IMR-90 (cell line): ENCODE measurements around the gene PSMD1. TPM values are rescaled to one million over a fixed set of nuclear protein-coding genes. Genes with fewer than 3 reads are reported as not detected.

Experiments
- ATAC-seq: fragments of 200-7000 bp; cut with Tn5 transposase; 2 replicates; pipeline ENCODE4 v1.9.1; 2020; ENCODE audit warnings: low read depth, mild to moderate bottlenecking, moderate library complexity
- BruUV-seq: library from RNA; stranded (reverse); fragments of 400-500 nt; replicated peaks from 2 replicates; lab custom pipeline; 2021; lab: Mats Ljungman, UMichigan
- CTCF ChIA-PET: fragments of 300-600 bp; formaldehyde crosslinking; extraction: SDS; loops from one replicate; lab custom pipeline; 2021; ENCODE audit warnings: antibody characterized with exemption; lab: Yijun Ruan, JAX
- POLR2A ChIA-PET: fragments of 300-600 bp; sonication (Branson Sonifier 250); formaldehyde crosslinking; loops from one replicate; lab custom pipeline; 2022; ENCODE audit warnings: antibody characterized with exemption; ENCODE audit not compliant: unreplicated experiment; lab: Charles Lee
- DNase-seq: peaks from one replicate; pipeline ENCODE4 v3.0.0; 2013
- H2AFZ ChIP-seq: replicated peaks from 2 replicates; pipeline ENCODE3; 2013; ENCODE audit warnings: low read length, mild to moderate bottlenecking; ENCODE audit not compliant: poor library complexity
- H2AK5ac ChIP-seq: 2 replicates; pipeline ENCODE4 v1.6.1; 2013; ENCODE audit warnings: low read depth, low read length, inconsistent platforms
- H2AK9ac ChIP-seq: replicated peaks from 2 replicates; pipeline ENCODE3; 2013; ENCODE audit warnings: mild to moderate bottlenecking, low read depth, low read length, moderate library complexity; ENCODE audit not compliant: poor library complexity
- H2BK120ac ChIP-seq: 2 replicates; pipeline ENCODE4 v1.6.1; 2013; ENCODE audit warnings: low read depth, low read length, inconsistent platforms
- H2BK15ac ChIP-seq: 3 replicates; pipeline ENCODE4 v1.6.1; 2013; ENCODE audit warnings: low read depth, low read length, inconsistent platforms
- H2BK20ac ChIP-seq: 2 replicates; pipeline ENCODE4 v1.6.1; 2013; ENCODE audit warnings: low read depth, mild to moderate bottlenecking, inconsistent platforms, low read length, moderate library complexity
- H2BK5ac ChIP-seq: 2 replicates; pipeline ENCODE4 v1.6.1; 2013; ENCODE audit warnings: mild to moderate bottlenecking, low read depth, low read length, inconsistent platforms; ENCODE audit not compliant: poor library complexity, severe bottlenecking
- H3K14ac ChIP-seq: replicated peaks from 2 replicates; pipeline ENCODE4 v1.6.1; 2013; ENCODE audit warnings: low read depth, low read length, inconsistent platforms
- H3K18ac ChIP-seq: 2 replicates; pipeline ENCODE4 v1.6.1; 2013; ENCODE audit warnings: low read depth, low read length, control low read depth
- H3K23ac ChIP-seq: 2 replicates; pipeline ENCODE4 v1.6.1; 2013; ENCODE audit warnings: low read depth, low read length, inconsistent platforms
- H3K27ac ChIP-seq: 2 replicates; pipeline ENCODE4 v1.5.1; 2013; ENCODE audit warnings: mild to moderate bottlenecking, control low read depth, low read length; ENCODE audit not compliant: insufficient read depth
- H3K27me3 ChIP-seq: 2 replicates; pipeline ENCODE4 v1.6.1; 2013; ENCODE audit warnings: low read length; ENCODE audit not compliant: control insufficient read depth, insufficient read depth
- H3K36me3 ChIP-seq: 2 replicates; pipeline ENCODE4 v1.6.1; 2013; ENCODE audit warnings: low read length, mixed read lengths; ENCODE audit not compliant: control insufficient read depth, insufficient read depth
- H3K4ac ChIP-seq: 2 replicates; pipeline ENCODE4 v1.6.1; 2013; ENCODE audit warnings: low read depth, low read length, inconsistent platforms
- H3K4me1 ChIP-seq: 2 replicates; pipeline ENCODE4 v1.6.1; 2013; ENCODE audit warnings: low read length, mixed read lengths; ENCODE audit not compliant: control insufficient read depth, insufficient read depth
- H3K4me2 ChIP-seq: 2 replicates; pipeline ENCODE4 v1.6.1; 2013; ENCODE audit warnings: low read depth, mild to moderate bottlenecking, control low read depth, low read length, moderate library complexity
- H3K4me3 ChIP-seq: 2 replicates; pipeline ENCODE4 v1.5.1; 2013; ENCODE audit warnings: low read depth, mild to moderate bottlenecking, control low read depth, low read length, moderate library complexity; ENCODE audit not compliant: insufficient read depth
- H3K56ac ChIP-seq: 2 replicates; pipeline ENCODE4 v1.6.1; 2013; ENCODE audit warnings: low read length, inconsistent platforms; ENCODE audit not compliant: insufficient read depth; ENCODE audit errors: extremely low read depth
- H3K79me1 ChIP-seq, 2 experiments: 2 replicates each; pipeline ENCODE4 v1.6.1; 2013; ENCODE audit warnings: low read length in 2 of 2, inconsistent platforms in 1 of 2, low read depth in 1 of 2
- H3K9ac ChIP-seq: 2 replicates; pipeline ENCODE4 v1.6.1; 2013; ENCODE audit warnings: low read depth, low read length, control low read depth
- H3K9me1 ChIP-seq: 2 replicates; pipeline ENCODE4 v1.6.1; 2013; ENCODE audit warnings: low read length, inconsistent platforms; ENCODE audit not compliant: insufficient read depth
- H3K9me3 ChIP-seq: 2 replicates; pipeline ENCODE4 v1.6.1; 2013; ENCODE audit warnings: low read length; ENCODE audit not compliant: control insufficient read depth, insufficient read depth
- H4K20me1 ChIP-seq: 2 replicates; pipeline ENCODE4 v1.6.1; 2013; ENCODE audit warnings: low read length, inconsistent platforms; ENCODE audit not compliant: insufficient read depth
- H4K5ac ChIP-seq: 2 replicates; pipeline ENCODE4 v1.6.1; 2013; ENCODE audit warnings: mild to moderate bottlenecking, low read depth, low read length, control low read depth
- H4K8ac ChIP-seq, 2 experiments: 2 replicates each; pipeline ENCODE4 v1.6.1; 2013; ENCODE audit warnings: low read depth in 2 of 2, low read length in 2 of 2, control low read depth in 1 of 2, inconsistent platforms in 1 of 2
- H4K91ac ChIP-seq: 2 replicates; pipeline ENCODE4 v1.6.1; 2013; ENCODE audit warnings: low read depth, low read length, inconsistent platforms; ENCODE audit not compliant: insufficient read depth
- BHLHE40 ChIP-seq: fragments of 150-350 bp; IDR thresholded peaks from 2 replicates; pipeline ENCODE4 v1.6.1; 2016; ENCODE audit warnings: mild to moderate bottlenecking, low read depth, low read length
- CHD1 ChIP-seq: IDR thresholded peaks from 2 replicates; pipeline ENCODE4 v1.6.1; 2012; ENCODE audit warnings: low read depth, low read length, improper control_type of control experiment
- FOS ChIP-seq: fragments of 150-350 bp; IDR thresholded peaks from 2 replicates; pipeline ENCODE4 v1.6.1; 2016; ENCODE audit warnings: low read depth, low read length
- MAFK ChIP-seq: IDR thresholded peaks from 2 replicates; pipeline ENCODE4 v1.6.1; 2012; ENCODE audit warnings: low read depth, low read length, improper control_type of control experiment
- MAZ ChIP-seq: IDR thresholded peaks from 2 replicates; pipeline ENCODE4 v1.6.1; 2012; ENCODE audit warnings: low read depth, mild to moderate bottlenecking, low read length, improper control_type of control experiment, moderate library complexity, borderline replicate concordance
- MXI1 ChIP-seq: IDR thresholded peaks from 2 replicates; pipeline ENCODE4 v1.6.1; 2012; ENCODE audit warnings: low read depth, mild to moderate bottlenecking, low read length, moderate library complexity, borderline replicate concordance
- NFE2L2 ChIP-seq: fragments of 150-350 bp; IDR thresholded peaks from 2 replicates; pipeline ENCODE4 v1.6.1; 2016; ENCODE audit warnings: low read depth, mild to moderate bottlenecking, low read length
- RAD21 ChIP-seq: IDR thresholded peaks from 2 replicates; pipeline ENCODE4 v1.6.1; 2012; ENCODE audit warnings: low read length, improper control_type of control experiment
- RCOR1 ChIP-seq: IDR thresholded peaks from 2 replicates; pipeline ENCODE4 v1.6.1; 2012; ENCODE audit warnings: mild to moderate bottlenecking, low read length, improper control_type of control experiment; ENCODE audit not compliant: insufficient replicate concordance
- RFX5 ChIP-seq: IDR thresholded peaks from 2 replicates; pipeline ENCODE4 v1.8.0; 2012; ENCODE audit warnings: low read depth, mild to moderate bottlenecking, low read length, moderate library complexity
- SMC3 ChIP-seq: fragments of 150-350 bp; IDR thresholded peaks from 2 replicates; pipeline ENCODE4 v1.6.1; 2016; ENCODE audit warnings: low read depth, mild to moderate bottlenecking, antibody characterized with exemption, low read length, moderate library complexity
- WGBS, 2 experiments: methylation state at CpG; one replicate each; pipeline versions ENCODE4 v1.1.5 to v1.1.7; 2013; ENCODE audit warnings: missing lambda C conversion rate in 2 of 2; ENCODE audit not compliant: insufficient read length in 1 of 2; ENCODE audit errors: extremely low coverage in 2 of 2; 5-methylcytosine and 5-hydroxymethylcytosine counted together
- dilution Hi-C: fragments of 300-500 bp; cut with HindIII; formaldehyde crosslinking; loops from one replicate; pipeline ENCODE4 v1.14.3; 2018; ENCODE audit warnings: low sequenced_read_pairs; ENCODE audit not compliant: unreplicated experiment
- in situ Hi-C: fragments of 300-500 bp; cut with MboI; formaldehyde crosslinking; loops from 3 replicates; pipeline ENCODE4 v1.14.3; 2019; ENCODE audit warnings: low sequenced_read_pairs, inconsistent platforms, mixed read lengths
- intact Hi-C: fragments of 100-400 bp; cut with micrococcal nuclease; formaldehyde crosslinking; loops from 2 replicates; pipeline ENCODE4 v1.10.0; 2022
- polyA plus RNA-seq, 3 experiments: library from polyadenylated mRNA; depleted of rRNA; stranded (reverse); fragments of >200 nt; gene quantifications; 2 replicates each; pipeline ENCODE4 v1.2.3, GENCODE V29; 2012; ENCODE audit warnings: low replicate concordance in 1 of 3
- total RNA-seq: library from RNA; depleted of rRNA; stranded (reverse); fragments of >200 nt; gene quantifications from 2 replicates; pipeline ENCODE4 v1.2.3, GENCODE V29; 2012
- TF ChIP-seq, protein P1 (sequence below): fragments of 150-350 bp; IDR thresholded peaks from 2 replicates; pipeline ENCODE4 v1.6.1; 2017; ENCODE audit warnings: mild to moderate bottlenecking, antibody characterized with exemption, low read length, low read depth
- TF ChIP-seq, protein P2 (sequence below): conservative IDR thresholded peaks from 2 replicates; pipeline ENCODE4 v1.5.1; 2012; ENCODE audit warnings: mild to moderate bottlenecking, low read depth, low read length, improper control_type of control experiment

PSMD1 gene
- total and polyA plus RNA-seq, 2 of the 4 experiments (the other 2 are of a cell fraction) = 89.8 to 181 TPM

DNA sequence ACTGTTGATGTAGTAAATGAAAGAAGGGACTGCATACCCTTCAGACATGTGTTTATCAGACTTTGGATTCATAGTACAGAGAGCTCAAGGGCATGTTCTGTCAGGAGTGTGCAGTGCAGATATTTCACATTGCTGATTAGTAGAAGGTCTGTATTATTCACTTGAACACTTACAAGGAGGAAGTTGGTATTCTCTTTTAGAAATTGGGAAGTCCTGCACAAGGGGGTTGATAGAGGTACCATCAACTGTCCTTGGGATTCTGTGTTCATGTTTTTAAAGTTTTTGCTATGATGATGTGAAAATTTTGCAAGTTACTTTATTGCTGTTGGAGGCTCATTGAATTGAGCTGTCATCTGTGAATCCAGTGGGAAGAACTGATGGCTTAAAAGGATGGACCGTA, 6.7 kb downstream of the PSMD1 start:
- DNase-seq = no peak
- Histone ChIP-seq H2BK15ac (no peak overlapping the region), H2BK5ac (no peak overlapping the region), H3K56ac (no peak overlapping the region), H3K4me2 (no peak overlapping the region), H2AK9ac (no peak overlapping the region), H3K14ac (no peak overlapping the region), H3K4me3 (no peak overlapping the region), H3K27ac (no peak overlapping the region), H4K5ac (no peak overlapping the region), H3K9ac (no peak overlapping the region), H4K8ac (no peak overlapping the region), H3K9me1 (peaks cover 3% of the 10 kb centered on the region; the same call in 1 of the 2 replicates), H2AFZ (no peak overlapping the region), H3K23ac (no peak overlapping the region), H3K4me1 (0 out of 2 replicates have a peak, but pooled peaks cover 2% of the 10 kb centered on the region), H3K27me3 (no peaks in the 10 kb centered on the region), H3K4ac (no peak overlapping the region), H3K18ac (no peak overlapping the region), H3K79me1 (peaks cover 15 to 38% of the 10 kb centered on the region in 2 experiments), H3K36me3 (peaks cover 24% of the 10 kb centered on the region), H4K91ac (no peak overlapping the region), H2AK5ac (no peak overlapping the region), H4K20me1 (peaks cover 13% of the 10 kb centered on the region; the same call in 1 of the 2 replicates), H2BK20ac (no peak overlapping the region), H2BK120ac (no peak overlapping the region), H3K9me3 (no peaks in the 10 kb centered on the region)
- no peak for ATAC-seq
- ChIA-PET POLR2A (no interaction called here), CTCF (interaction anchor here (0.6 kb wide), 1 partner anchor 25 kb away, joined by 3 read pairs; no protein-coding TSS in a partner anchor)
- TF ChIP-seq RCOR1 (no peak), RFX5 (no peak), NFE2L2 (no peak), CHD1 (no peak), SMC3 (no peak), MXI1 (no peak), BHLHE40 (no peak), RAD21 (no peak), MAZ (no peak), MAFK (no peak), FOS (no peak)
- TF ChIP-seq, protein P1, sequence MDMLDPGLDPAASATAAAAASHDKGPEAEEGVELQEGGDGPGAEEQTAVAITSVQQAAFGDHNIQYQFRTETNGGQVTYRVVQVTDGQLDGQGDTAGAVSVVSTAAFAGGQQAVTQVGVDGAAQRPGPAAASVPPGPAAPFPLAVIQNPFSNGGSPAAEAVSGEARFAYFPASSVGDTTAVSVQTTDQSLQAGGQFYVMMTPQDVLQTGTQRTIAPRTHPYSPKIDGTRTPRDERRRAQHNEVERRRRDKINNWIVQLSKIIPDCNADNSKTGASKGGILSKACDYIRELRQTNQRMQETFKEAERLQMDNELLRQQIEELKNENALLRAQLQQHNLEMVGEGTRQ = no peak
- TF ChIP-seq, protein P2, sequence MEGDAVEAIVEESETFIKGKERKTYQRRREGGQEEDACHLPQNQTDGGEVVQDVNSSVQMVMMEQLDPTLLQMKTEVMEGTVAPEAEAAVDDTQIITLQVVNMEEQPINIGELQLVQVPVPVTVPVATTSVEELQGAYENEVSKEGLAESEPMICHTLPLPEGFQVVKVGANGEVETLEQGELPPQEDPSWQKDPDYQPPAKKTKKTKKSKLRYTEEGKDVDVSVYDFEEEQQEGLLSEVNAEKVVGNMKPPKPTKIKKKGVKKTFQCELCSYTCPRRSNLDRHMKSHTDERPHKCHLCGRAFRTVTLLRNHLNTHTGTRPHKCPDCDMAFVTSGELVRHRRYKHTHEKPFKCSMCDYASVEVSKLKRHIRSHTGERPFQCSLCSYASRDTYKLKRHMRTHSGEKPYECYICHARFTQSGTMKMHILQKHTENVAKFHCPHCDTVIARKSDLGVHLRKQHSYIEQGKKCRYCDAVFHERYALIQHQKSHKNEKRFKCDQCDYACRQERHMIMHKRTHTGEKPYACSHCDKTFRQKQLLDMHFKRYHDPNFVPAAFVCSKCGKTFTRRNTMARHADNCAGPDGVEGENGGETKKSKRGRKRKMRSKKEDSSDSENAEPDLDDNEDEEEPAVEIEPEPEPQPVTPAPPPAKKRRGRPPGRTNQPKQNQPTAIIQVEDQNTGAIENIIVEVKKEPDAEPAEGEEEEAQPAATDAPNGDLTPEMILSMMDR = no peak
- no TSS peak for BruUV-seq
- intact Hi-C loops = no loop called here
- dilution Hi-C loops = no loop called here
- WGBS, 2 experiments = no CpG with 5 or more reads among the region's 1 CpG
- in situ Hi-C loops = no loop called here
